ENCODE results near the gene BAMBI.

DNA sequence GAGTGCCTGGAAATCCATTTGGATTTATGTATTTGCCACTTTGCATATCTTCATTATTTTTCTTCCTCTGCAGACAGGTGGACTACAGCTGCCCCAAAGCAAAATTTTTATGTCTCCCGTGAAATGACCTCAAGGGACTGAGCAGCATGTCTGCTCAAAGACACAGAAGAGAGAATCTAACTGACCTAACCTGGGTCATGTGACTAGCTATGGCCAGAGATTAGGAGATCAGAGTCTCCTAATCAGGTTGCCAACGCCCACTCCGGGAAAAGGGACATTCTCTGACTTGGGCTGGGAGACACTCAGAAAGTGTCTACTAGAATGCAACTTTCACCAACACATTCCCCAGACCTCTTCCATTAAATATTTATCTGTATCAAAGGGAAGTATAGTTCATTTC, 2.5 kb upstream of the BAMBI start:
- TF ChIP-seq, protein P1, sequence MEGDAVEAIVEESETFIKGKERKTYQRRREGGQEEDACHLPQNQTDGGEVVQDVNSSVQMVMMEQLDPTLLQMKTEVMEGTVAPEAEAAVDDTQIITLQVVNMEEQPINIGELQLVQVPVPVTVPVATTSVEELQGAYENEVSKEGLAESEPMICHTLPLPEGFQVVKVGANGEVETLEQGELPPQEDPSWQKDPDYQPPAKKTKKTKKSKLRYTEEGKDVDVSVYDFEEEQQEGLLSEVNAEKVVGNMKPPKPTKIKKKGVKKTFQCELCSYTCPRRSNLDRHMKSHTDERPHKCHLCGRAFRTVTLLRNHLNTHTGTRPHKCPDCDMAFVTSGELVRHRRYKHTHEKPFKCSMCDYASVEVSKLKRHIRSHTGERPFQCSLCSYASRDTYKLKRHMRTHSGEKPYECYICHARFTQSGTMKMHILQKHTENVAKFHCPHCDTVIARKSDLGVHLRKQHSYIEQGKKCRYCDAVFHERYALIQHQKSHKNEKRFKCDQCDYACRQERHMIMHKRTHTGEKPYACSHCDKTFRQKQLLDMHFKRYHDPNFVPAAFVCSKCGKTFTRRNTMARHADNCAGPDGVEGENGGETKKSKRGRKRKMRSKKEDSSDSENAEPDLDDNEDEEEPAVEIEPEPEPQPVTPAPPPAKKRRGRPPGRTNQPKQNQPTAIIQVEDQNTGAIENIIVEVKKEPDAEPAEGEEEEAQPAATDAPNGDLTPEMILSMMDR (IDR thresholded peaks at IDR 0.05), result no peak
- TF ChIP-seq POLR2A (IDR thresholded peaks at IDR 0.05), result no peak

Data from uterus (tissue), 2 donors.